Adipose tissue (tissue), 3 donors: Measurements from ENCODE around the gene MT1F. TPM values are rescaled to one million over a fixed set of nuclear protein-coding genes. Genes with fewer than 3 reads are reported as not detected.
"Not testable (repeated sequence)": the region's sequence is repeated elsewhere in the genome, so short reads cannot be mapped to it uniquely, and the experiment has no call there.

Source experiments
- H3K27ac ChIP-seq: one replicate; pipeline ENCODE4 v1.5.1; 2013; ENCODE audit warnings: low read depth, low read length
- WGBS, 3 donors: extraction: QIAGEN DNeasy Blood & Tissue Kit; methylation state at CpG; one replicate each; pipeline ENCODE4 v1.1.7; 2013; 5-methylcytosine and 5-hydroxymethylcytosine counted together
- polyA plus RNA-seq, 3 donors: library from polyadenylated mRNA; stranded (reverse); fragments of 200-250 nt; gene quantifications; one replicate each; pipeline ENCODE4 v1.2.3, GENCODE V29; 2013
- donor health status: healthy with polysubstance abuse.
- donor health status: Bipolar disorder and iron deficiency.
- donor health status: healthy.

Gene MT1F
- polyA plus RNA-seq, 3 donors, result 84.5 to 341 (median 130) TPM

- 35 to 66% (median 63%) methylated on average over 8 of the region's 8 CpGs for WGBS, 3 donors
- not testable (repeated sequence) for H3K27ac ChIP-seq
Measured at GRCh38 chr16:56665286-56666261, 7.8 kb downstream of the MT1F start.

- no peak within 1 kb of the TSS for H3K27ac ChIP-seq
- WGBS, 3 donors, result 10 to 14% (median 12%) methylated on average over 38 to 46 of the region's 46 CpGs
Measured at GRCh38 chr16:56667581-56668571, 10.1 kb downstream of the MT1F start, which contains the start of gene MT1G. TSS of gene MT1G (minus strand) at chr16:56668065. CDS start at chr16:56667993, 72 bp downstream.

GRCh38 chr16:56669005-56669839, 11.5 kb downstream of the MT1F start, which contains the start of gene MT1H:
TSS of gene MT1H (plus strand) at chr16:56669814. CDS start at chr16:56669885, 71 bp downstream.
- 12 to 19% (median 17%) methylated on average over 37 to 38 of the region's 38 CpGs for WGBS, 3 donors
- no peak within 1 kb of the TSS for H3K27ac ChIP-seq

GRCh38 chr16:56669840-56670619, 12.3 kb downstream of the MT1F start:
- 17 to 26% (median 22%) methylated on average over 19 of the region's 19 CpGs for WGBS, 3 donors
- H3K27ac ChIP-seq, result no peak overlapping the region

- no peak overlapping the region for H3K27ac ChIP-seq
- 29 to 76% (median 71%) methylated on average over 2 of the region's 2 CpGs for WGBS, 3 donors
Measured at GRCh38 chr16:56670620-56670934, 12.8 kb downstream of the MT1F start.

GRCh38 chr16:56671691-56672090, 13.9 kb downstream of the MT1F start:
- WGBS, 3 donors, result 28 to 53% (median 42%) methylated on average over 2 of the region's 2 CpGs
- not testable (repeated sequence) for H3K27ac ChIP-seq

- not testable (repeated sequence) for H3K27ac ChIP-seq
Measured at GRCh38 chr16:56672171-56672570, 14.4 kb downstream of the MT1F start.

GRCh38 chr16:56672761-56673536, 15.2 kb downstream of the MT1F start:
- H3K27ac ChIP-seq, result no peak overlapping the region
- WGBS, 3 donors, result 86 to 89% (median 87%) methylated on average over 11 of the region's 11 CpGs

More at GRCh38 chr16:56672171-56672570, 14.4 kb downstream of the MT1F start:
- WGBS, 3 donors, result 75 to 90% (median 87%) methylated on average over 3 of the region's 3 CpGs

GRCh38 chr16:56673921-56674320, 16.2 kb downstream of the MT1F start:
- no peak overlapping the region for H3K27ac ChIP-seq
- 34 to 42% (median 34%) methylated on average over 12 of the region's 12 CpGs for WGBS, 3 donors

GRCh38 chr16:56674570-56674969, 16.8 kb downstream of the MT1F start:
- not testable (repeated sequence) for H3K27ac ChIP-seq
- WGBS, 3 donors, result 80 to 84% (median 84%) methylated on average over 6 of the region's 6 CpGs

- 7 to 36% (median 10%) methylated on average over 27 to 32 of the region's 32 CpGs for WGBS, 3 donors
- H3K27ac ChIP-seq, result no peak overlapping the region
Measured at GRCh38 chr16:56675685-56676210, 18.0 kb downstream of the MT1F start.

GRCh38 chr16:56677474-56677873, 19.7 kb downstream of the MT1F start:
- no peak overlapping the region for H3K27ac ChIP-seq
- WGBS, 3 donors, result 33 to 84% (median 78%) methylated on average over 3 of the region's 3 CpGs

GRCh38 chr16:56679078-56679730, 21.4 kb downstream of the MT1F start:
- no peak overlapping the region for H3K27ac ChIP-seq
- 89 to 96% (median 94%) methylated on average over 3 of the region's 3 CpGs for WGBS, 3 donors

GRCh38 chr16:56679818-56680217, 22.1 kb downstream of the MT1F start:
- WGBS, 3 donors, result 87 to 91% (median 87%) methylated on average over 6 of the region's 6 CpGs
- no peak overlapping the region for H3K27ac ChIP-seq

- H3K27ac ChIP-seq, result peak within 1 kb of the TSS; percentile 7
- 1% methylated on average over 44 to 49 of the region's 49 CpGs for WGBS, 3 donors
Measured at GRCh38 chr16:56681939-56682702, 24.4 kb downstream of the MT1F start, which contains the start of gene MT1X. TSS of gene MT1X (plus strand) at chr16:56682470. CDS start at chr16:56682541, 71 bp downstream.
